ENCODE results near the gene RASAL2.

The RASAL2 gene

DNA sequence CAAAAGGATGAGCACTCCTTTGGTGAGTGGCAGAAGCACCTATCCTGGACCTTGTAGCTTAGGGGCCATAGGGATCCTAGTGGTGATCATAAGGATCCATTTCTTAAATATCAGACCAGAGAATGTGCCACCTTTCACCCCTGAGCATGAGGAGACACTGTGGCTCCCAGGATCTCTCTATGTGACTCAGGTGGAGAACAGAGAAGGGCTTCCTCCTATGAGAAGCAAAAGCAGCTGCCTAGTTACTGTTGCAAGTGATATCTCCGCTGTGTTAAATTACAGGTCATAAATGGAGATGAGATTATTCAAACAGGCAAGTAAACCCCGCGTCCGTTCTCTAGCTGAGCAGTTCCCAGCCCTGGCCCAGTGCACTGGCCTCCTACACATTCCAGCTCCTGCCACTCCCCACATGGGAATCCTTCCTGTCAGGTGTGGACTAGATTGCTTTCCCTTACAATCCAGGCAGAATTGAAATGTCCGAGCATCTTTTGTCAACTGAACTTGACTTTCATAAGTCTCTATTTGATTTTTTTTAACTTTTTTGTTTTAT lies 376.6 kb downstream of the RASAL2 start:
- DNase-seq = no peak

DNA sequence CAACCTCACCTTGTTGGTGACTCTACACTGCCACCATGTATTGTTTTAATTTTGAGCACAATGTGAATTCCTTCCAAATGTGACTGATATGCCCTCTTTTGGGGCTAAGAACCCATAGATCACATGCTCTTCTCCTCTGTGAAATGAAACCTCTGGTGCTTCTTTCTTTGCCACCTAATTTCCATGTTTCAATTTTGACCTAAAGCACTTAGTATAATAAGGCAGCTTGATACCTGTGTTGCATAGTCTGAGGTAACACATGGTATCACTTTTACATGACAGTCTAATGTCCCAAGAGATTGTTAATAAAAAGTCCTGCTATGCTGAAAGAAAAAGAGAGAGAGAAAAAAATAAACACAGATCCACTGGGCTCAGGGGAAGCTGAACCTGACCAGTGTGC lies 378.6 kb downstream of the RASAL2 start:
- DNase-seq = no peak

DNA sequence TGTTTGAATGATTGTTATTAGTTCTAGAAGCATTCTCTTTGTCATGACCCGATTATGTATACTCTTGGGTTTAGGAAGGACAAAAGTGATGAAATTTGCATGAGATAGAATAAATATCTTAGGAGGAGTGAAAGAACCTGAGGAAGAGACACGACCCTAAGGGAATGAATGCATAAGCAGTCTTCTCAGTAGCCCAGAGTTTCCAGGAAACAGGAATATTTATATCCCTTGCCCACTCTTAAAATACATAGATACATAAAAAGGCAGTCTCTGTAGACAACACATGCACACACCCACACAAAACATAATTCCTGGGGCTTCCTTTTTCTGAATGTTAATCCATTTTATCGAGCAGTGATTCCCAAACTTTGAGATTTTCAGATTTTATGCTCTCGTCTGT lies 383.5 kb downstream of the RASAL2 start:
- no peak for DNase-seq

DNA sequence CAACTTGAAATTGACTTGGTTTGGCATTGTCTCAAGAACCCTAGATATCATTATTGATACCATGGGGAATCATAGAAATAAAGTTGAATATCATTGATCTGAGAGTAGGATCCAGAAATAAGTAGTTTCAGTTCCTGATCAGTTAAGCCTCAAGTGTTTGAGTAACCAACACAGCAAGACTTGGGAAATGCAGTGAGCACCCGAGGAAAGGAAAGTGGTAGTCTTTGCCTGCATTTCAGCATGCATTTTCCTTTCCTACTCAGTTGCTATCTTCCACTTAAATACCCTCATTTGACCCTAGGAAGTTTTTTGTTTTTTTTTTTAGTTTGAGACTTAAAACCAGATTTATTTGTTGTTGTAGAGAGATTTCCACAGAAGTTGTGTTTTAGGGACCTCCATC lies 383.9 kb downstream of the RASAL2 start:
- no peak for DNase-seq

- DNase-seq = no peak
These were observed 389.5 kb downstream of the RASAL2 start for GRCh38 chr1:178483251-178483957.

DNA sequence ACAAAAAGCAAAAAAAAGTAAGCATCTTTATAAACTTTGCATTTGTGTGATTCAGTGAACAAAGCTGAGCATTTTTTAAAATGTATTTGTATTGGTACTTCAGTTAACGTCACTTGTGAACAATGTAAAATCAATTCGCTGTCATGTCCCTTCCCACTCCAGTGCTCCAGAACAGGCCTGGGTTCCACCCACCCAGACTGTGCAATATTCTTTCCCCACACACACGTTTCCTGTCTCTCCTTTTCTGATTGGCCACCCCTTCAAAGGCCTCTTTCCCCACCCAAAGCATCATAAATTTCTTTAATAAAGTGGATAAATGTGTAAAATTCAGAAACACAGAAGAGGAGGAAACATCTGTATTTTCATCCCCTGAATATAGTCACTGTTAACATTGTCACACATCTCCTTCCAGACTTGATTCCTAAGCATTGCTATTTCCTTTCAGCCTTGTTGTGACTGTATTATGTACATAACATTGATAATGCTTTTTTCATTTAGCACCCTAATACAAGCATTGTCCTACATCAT lies 390.9 kb downstream of the RASAL2 start:
- DNase-seq = no peak

- no peak for DNase-seq
These were observed 391.7 kb downstream of the RASAL2 start for GRCh38 chr1:178485541-178485981.

GRCh38 chr1:178486100-178487069 lies 392.5 kb downstream of the RASAL2 start:
- DNase-seq = no peak

- no peak for DNase-seq
These were observed 393.2 kb downstream of the RASAL2 start for GRCh38 chr1:178487070-178487615.

DNA sequence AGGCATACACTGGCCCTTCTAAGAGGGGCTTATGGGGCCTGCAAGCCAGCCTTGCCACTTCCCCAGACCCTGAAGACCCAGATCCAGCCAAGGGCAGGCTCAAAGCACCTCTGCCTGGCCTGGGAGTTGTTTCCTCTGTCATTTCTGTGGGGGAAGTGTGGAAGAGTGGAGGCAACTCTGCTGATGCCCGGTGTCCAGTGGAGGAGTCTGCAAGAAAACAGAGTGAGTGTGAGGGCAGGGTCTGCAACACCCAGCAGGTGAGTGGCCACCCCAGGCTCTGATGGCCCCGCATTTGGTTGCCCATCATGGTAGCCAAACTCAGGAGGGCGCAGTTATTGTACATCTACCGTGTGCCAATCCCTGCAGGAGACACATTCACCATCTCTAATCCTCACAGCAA lies 394.5 kb downstream of the RASAL2 start:
- DNase-seq = no peak

GRCh38 chr1:178489399-178489798 lies 395.5 kb downstream of the RASAL2 start:
- DNase-seq = no peak

DNA sequence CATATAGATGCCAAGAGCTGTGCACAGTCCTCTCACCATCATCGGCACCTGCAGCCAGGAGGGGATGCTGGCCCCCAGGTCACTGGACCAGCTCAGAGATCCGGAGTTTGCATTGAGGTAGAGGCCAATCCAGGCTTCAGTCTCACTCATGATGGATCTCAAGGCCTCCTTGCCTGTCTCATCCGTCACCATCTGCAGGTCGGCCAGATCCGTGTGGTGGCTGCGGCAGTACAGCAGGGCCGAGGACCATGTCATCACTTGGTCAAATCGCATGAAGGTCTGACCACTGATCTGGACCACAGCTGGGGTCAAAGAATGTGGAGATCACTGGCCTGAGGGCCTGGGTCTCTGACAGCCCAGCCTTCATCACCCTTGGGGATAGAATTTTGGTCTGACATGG lies 396.2 kb downstream of the RASAL2 start:
- no peak for DNase-seq

DNA sequence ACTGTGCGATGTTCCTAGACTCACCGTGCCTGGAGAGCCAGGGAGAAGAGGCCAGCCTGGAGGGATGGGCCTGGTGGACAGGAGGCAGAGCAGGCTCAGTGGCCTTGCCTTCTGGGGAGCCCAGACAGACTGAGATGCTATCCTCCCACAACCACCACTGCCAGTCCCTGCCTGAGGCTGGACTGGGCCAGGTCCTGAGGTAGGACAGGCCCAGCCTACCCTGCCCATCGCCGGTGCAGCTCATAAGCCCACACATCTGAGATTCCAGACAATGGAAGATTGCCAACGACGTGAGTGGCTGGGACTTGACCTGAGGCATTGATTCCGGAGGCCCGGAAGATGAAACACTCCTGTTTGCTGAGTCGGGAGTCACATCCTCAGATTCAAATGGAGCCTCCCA lies 397.1 kb downstream of the RASAL2 start:
- DNase-seq = no peak

GRCh38 chr1:178491721-178492120 lies 397.8 kb downstream of the RASAL2 start:
- no peak for DNase-seq

GRCh38 chr1:178492341-178492740 lies 398.4 kb downstream of the RASAL2 start:
- no peak for DNase-seq

DNA sequence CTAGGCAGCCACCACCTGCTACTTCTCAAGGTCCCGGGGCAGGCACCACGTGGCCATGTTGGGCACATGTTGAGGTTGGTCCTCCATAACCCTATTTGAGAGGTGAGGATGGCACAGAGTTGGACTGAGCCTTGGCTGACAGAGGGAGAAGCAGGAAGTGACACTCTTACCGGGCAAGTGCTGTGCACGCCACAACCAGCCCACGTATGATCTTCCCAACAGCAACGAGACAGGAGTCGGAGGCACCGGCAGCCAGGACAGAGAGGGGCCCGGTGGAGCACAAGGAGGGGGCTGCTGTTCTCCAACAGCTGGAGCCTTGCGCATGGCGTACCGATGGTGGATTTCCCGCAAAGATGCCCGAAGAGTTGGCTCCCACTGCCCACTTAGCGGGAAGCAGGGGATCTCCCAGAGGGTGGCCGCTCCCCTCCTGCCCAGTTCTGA lies 399.4 kb downstream of the RASAL2 start:
- DNase-seq = no peak

GRCh38 chr1:178494569-178494971 lies 400.7 kb downstream of the RASAL2 start:
- DNase-seq = no peak

DNA sequence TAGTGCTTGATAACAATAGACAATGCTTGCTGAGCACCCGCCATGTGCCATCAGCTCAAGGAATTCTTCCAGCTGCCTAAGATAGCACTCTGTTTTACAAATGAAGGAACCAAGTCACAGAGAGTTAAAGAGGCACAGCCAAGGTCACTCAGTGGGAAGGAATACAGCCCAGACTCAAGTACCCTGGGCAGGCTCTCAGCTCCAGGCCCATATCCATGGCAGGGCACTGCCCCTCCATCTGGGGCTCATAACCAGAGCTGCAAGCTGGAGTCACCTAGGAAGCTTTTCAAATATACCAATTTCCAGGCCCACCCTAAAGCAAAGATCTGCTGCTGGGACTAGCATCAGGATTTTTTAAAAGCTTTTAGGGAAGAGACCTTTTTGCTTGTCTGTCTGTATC lies 401.3 kb downstream of the RASAL2 start:
- no peak for DNase-seq

DNA sequence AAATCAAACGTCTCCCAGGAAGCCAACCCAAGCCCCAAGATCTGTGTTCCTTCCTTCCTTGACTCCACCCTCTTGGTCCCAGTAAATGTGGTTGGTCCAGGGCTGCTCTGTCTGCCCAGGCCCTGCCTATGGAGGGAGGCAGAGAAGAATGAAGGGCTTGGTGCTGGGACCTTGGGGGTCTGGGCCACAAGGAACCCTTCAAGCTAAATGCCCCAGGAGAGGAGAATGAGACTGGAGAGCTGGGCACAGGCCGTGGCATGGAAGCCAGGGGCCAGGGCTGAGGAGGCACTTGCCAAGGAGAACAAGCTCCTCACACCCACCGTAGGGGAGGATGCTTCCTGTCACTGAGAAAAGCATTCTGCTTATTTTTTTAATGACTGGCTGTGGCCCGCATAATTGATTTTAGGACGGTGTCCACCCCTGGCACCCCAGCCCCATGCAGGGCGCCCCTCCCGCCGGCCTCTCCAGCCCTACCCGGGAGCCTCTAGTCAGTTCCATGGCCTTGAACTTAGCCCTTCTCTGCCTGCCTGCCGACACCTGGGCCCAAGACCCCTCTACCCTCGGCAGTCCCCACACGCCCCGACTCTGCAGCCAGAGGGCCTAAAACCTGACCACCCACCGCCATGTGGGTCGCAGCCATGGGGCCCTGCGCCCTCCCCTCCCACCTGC lies 402.0 kb downstream of the RASAL2 start:
- no peak for DNase-seq

DNA sequence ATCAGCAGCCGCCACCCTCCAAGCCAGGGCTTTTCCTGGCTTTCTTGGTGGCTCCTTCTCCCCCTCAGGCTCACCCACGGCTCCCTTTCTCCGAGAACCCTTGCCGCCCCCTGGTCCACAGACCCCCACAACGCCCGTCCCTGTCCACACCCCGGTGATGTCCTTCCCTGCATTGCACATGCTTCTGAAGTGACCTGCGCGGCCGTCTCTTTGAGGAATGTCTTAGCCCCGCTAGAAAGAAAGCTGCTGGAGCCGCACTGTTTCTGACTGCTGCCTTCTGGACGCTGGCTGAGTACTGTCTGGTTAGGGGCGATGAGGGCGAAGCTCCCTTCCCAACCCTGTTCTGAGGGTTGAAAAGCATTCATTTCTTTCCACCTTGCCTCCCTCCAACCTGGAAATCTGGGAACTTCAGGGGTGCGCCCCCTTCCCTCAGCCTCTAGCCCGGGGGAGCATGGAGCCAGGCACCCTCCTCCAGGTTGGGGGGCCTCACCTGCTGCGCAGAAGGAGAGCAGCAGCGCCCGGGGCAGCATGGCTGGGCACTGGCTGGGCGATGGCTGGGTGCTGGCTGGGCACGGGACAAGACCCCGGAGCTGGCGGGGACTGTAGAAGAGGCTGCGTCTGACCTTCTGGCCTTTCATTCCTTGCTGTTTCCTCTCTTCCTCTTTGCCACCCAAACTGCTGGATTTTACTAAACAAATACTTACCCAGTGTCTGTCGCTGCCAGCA lies 402.7 kb downstream of the RASAL2 start, which contains the start of gene CLEC20A:
Gene CLEC20A (minus strand): TSS at position 555 of the 726 bp plus-strand sequence. CDS start 25 bp downstream, at position 530.
- no peak for DNase-seq

DNA sequence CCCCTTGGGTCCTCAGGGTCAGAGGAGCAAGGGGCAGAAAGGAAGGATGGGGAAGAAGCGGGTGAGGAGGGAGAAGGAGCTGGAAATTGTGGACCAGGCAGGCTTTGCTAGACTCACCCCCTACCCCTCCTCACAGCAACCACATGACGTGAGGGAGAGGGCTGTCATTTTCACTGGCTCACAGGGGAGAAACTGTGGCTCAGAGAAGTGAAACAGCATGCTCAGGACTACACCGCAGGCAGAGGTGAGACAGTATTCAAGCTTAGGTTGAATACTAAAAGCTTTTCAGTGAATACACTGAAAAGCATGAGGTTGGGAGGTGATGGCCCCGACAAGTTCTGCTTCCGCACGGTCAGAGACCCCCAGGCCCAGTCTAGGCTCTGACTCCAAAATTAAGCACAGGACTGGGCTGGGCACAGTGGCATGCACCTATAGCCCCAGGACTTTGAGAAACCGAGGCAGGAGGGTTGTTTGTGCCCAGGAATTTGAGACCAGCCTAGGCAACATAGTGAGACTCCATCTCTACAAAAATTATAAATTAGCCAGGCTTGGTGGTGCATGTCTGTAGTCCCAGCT lies 404.1 kb downstream of the RASAL2 start:
- no peak for DNase-seq

Measured in activated T-cell treated with anti-CD3 and anti-CD28 coated beads for 4 hours (primary cell).